GM21786 (cell line): ENCODE data around the gene FBRSL1.
"Not testable (repeated sequence)": the region's sequence is repeated elsewhere in the genome, so short reads cannot be mapped to it uniquely, and the experiment has no call there.

Experiments used
- ATAC-seq: cut with Tn5 transposase; IDR thresholded peaks from one replicate; pipeline ENCODE4 v1.9.1; 2021; ENCODE audit not compliant: unreplicated experiment

FBRSL1 gene

DNA sequence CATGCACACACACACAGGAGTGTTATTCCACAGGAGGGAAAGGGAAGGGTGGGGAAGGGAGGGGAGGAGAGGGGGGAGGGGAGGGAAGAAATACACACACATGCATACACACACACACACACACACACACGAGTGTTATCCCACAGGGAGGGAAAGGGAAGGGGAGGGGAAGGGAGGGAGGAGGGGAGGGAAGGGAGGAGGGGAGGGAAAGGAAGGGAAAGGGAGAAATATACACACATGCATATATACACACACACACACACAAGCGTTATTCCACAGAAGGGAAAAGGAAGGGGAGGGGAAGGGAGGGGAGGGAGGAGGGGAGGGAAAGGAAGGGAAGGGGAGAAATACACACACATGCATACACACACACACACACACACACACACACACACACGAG lies 19.6 kb upstream of the FBRSL1 start:
- ATAC-seq: no peak

- ATAC-seq: no peak
Observed at GRCh38 chr12:132471011-132471857, 18.7 kb upstream of the FBRSL1 start.

DNA sequence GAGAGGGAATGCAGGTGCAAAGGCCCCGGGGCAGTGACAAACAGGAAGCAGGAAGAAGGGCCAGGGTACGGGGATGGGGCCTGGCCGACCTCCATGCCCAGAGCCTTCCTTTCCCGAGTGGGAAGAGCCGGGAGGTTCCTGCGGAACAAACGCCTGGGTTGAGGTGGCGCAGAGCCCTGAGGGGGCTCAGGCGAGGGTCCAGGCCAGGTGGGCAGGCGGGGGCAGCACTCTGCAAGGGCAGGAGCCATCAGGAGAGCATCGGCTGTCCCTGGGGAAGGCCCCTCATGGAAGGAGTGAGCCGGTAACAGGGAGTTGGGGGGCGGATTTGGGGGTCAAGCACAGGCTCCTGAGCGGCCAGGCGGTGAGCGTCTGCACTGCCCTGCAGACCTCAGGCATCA lies 18.1 kb upstream of the FBRSL1 start:
- no peak for ATAC-seq

DNA sequence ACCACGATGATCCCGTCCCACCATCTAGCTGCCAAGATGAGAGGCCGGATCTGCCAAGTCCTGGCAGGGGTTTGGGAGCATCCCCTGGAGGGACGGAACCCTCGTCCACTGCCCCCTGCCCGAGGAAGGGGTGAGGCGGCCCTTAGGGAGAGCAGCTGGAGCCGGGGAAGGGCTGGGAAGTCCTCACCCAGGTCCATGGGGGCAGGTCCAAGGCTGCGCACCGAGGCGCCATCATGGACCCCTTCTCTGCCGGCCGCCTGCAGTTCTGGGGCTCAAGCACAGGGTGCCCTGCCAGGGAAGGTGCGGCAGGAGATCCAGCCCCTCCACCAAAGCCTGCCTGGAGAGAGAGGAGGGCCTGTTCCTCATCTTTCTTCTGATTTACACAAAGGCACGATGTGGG lies 17.6 kb upstream of the FBRSL1 start:
- no peak for ATAC-seq

DNA sequence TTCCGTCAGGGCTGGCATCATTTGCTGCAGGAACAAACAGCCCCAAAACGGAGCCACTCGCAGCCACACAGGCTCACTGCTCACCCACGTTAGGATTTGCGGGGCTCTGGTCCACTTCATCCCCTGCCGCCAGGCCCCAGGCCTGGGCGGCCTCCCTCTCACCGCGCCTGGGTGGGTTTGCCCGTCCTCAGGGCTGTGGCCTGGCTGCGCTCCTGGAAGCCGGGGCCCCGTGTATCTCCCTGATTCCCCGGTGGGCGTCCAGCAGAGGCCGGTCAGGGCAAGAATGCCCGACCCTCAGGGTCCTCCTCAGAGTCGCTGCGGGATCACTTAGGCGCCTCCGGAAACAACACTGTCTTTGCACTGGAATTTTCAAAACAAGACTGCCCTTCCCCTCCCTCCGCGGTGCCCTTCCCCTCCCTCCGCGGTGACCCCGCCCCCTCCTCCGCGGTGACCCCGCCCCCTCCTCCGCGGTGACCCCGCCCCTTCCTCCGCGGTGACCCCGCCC lies 15.7 kb upstream of the FBRSL1 start:
- ATAC-seq: no peak

DNA sequence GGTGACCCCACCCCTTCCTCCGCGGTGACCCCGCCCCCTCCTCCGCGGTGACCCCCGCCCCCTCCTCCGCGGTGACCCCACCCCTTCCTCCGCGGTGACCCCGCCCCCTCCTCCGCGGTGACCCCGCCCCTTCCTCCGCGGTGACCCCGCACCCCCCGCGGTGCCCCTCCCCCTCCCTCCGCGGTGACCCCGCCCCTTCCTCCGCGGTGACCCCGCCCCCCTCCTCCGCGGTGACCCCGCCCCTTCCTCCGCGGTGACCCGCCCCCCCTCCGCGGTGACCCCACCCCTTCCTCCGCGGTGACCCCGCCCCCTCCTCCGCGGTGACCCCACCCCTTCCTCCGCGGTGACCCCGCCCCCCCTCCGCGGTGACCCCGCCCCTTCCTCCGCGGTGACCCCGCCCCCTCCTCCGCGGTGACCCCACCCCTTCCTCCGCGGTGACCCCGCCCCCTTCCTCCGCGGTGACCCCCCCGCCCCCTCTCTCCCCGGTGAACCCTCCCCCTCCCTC lies 15.1 kb upstream of the FBRSL1 start:
- not testable (repeated sequence) for ATAC-seq

DNA sequence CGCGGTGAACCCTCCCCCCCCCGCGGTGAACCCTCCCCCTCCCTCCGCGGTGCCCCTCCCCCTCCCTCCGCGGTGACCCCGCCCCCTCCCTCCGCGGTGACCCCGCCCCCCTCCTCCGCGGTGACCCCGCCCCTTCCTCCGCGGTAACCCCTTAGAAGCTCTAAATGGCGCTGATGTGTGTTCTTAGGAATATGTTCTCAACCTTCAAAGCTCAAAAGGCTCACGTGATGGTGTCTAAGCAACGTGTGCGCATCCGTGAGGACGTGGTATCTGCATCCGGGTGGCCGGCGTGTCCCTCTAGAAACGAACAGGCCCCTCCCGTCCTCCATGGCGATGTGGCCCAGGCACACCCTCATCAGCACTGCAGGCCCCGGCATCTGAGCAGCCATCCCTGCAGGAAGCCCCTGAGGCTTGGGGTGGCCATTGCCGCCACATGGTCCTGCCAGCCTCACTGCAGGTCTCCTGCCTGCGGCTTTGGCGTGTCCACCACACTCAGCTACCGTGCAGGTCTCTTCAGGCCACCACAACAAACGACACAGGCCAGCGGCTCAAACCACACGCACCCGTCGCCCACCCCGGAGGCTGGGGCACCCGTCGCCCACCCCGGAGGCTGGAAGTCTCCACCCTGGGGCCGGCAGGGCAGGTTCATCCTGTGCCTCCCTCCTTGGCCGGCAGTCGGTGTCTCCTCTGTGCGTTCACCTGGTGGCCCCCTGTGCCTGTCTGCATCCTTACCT lies 14.5 kb upstream of the FBRSL1 start:
- ATAC-seq: no peak

GRCh38 chr12:132476038-132476414 lies 13.9 kb upstream of the FBRSL1 start:
- no peak for ATAC-seq

- ATAC-seq: no peak
Observed at GRCh38 chr12:132476421-132476820, 13.5 kb upstream of the FBRSL1 start.

DNA sequence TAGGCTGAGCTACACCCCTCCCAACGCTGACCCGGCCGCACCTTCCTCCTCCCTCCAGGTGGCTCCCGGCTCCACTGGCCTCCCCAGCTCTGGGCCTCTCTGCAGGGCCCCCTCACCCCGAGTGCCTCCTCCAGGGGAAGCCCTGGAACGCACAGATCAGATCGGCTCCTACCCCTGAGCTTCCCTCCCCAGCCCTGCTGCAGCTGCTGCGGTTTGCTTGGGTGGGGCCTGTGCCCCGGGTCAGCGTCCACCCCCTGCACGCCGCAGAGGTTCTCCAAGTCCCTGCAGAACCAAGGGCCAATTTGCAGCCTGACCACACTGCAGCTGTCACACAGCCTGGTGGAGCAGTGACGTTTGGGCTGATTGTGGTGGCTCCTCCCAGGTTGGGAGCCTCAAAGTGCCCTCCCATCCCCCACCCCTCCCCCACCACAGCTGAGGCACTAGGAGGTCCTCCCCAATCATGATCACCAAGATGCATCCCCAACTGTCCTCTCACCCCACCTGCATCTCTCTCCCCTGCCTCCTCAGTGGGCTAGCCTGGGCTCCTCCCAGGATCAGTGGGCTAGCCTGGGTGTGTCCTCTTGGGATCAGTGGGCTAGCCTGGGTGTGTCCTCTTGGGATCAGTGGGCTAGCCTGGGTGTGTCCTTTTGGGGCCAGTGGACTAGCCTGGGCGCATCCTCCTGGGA lies 12.8 kb upstream of the FBRSL1 start:
- no peak for ATAC-seq

GRCh38 chr12:132477703-132478432 lies 12.1 kb upstream of the FBRSL1 start:
- ATAC-seq: no peak

DNA sequence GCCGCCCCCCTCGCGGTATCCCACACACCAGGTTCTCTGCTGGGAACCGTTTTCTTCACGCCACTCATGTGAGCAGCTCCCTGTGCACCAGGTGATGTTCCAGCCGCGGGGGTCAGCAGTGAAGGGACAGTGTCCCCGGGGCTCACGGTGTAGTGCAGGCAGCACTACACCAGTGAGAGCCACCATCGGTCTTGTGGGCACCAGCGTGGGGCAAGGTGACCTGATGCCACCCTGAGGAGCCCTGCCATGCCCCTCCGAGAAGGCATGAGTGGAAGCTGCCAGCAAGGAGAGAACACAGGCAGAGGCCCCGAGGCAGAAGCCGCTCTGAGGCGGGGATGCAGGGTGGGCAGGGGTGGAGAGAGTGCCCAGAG lies 11.5 kb upstream of the FBRSL1 start:
- ATAC-seq: no peak

- ATAC-seq: no peak
Observed at GRCh38 chr12:132478845-132479244, 11.1 kb upstream of the FBRSL1 start.

- ATAC-seq: no peak
Observed at GRCh38 chr12:132479291-132479690, 10.7 kb upstream of the FBRSL1 start.

DNA sequence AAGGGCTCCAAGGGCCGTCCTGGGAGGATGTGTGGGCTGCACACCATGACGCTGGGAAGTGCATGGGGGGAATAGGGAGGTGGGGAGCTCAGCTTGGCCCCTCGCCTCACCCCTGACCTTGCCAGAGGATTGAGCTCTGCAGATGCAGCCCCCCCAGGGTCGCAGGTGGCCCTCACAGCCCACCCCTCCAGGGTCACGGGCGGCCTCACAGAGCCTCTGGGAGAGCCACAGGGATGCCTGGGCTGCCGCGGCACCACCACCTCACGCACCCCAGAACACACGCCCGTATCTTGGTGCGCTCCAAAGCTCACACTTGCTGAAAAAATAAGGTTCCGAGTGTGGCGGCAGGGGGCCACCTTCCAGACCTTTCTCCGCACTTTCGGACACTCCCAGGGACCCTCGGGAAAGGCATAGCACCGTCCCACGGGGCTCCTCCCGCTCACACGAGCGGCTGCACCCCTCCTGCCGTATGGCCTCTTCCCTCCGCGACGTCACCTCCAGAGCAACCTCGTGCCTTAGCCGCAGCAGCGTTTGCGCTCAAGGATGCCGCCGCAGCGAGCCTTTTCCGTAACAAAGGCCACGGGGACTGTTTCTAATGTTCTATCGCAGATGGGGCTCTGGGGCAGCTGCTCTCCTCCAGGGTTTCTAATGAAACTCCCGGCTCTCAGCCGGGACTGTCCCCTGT lies 9.9 kb upstream of the FBRSL1 start:
- ATAC-seq: no peak

DNA sequence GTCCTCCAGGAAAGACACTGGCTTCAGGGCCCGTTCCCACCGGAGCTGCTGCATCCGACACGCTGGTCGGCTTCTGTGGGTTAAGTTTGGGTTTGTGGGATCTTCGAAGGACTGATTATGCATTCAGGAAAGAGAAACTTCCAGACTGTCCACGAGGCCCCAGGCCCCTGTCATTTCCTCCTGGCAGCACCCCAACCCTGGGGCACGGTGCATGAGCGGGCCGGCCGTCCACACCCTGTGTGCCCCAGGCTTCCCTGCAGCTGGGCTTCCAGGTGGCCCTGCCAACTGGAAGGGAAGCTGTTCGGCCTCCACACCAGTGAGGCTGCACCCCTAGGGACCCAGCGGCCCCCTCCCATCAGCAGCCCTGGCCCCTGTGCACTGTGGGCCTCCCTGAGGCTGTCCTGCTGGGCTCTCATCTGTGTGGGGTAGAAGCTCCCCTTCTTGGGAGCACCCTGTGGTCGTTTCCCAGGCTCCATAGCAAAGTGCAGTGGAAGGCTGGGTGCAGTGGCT lies 9.3 kb upstream of the FBRSL1 start:
- no peak for ATAC-seq

DNA sequence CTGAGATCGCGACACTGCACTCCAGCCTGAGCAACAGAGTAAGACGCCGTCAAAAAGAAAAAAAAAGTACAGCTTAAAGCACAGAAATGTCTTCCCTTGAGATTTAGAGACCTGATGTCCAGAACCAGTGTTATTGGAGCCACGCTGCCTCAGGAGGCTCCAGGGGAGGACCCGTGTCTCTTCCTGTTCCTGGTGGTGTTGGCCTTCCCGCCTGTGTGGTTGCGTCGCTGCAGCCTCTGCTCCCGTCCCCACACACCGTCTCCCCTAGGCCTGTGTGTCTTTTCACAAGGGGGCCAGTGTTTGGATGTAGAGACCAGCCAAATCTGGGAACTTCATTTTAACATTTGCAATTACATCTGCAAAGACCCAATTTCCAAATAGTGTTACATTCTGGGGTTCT lies 8.6 kb upstream of the FBRSL1 start:
- no peak for ATAC-seq

GRCh38 chr12:132481771-132482745 lies 7.9 kb upstream of the FBRSL1 start:
- no peak for ATAC-seq

- ATAC-seq: no peak
Observed at GRCh38 chr12:132482771-132483170, 7.2 kb upstream of the FBRSL1 start.
